KMS-11 (cell line): Measurements from ENCODE around the gene TRMT2B.

ENCODE experiments used
- H2AFZ ChIP-seq: fragments of 200-600 bp; sonication (generic); 2 replicates; pipeline ENCODE4 v1.6.1; 2016; ENCODE audit warnings: antibody characterized with exemption, mixed run types, low read depth
- H3K27ac ChIP-seq: fragments of 200-600 bp; sonication (generic); 2 replicates; pipeline ENCODE4 v1.6.1; 2016; ENCODE audit warnings: mild to moderate bottlenecking, mixed run types
- H3K27me3 ChIP-seq: fragments of 200-600 bp; sonication (generic); 2 replicates; pipeline ENCODE4 v1.6.1; 2017; ENCODE audit warnings: mild to moderate bottlenecking, low read depth, mixed run types, moderate library complexity; ENCODE audit not compliant: insufficient read depth
- H3K36me3 ChIP-seq: fragments of 200-600 bp; sonication (generic); 2 replicates; pipeline ENCODE4 v1.6.1; 2017; ENCODE audit warnings: mild to moderate bottlenecking, mixed run types; ENCODE audit not compliant: insufficient read depth
- H3K4me1 ChIP-seq: fragments of 200-600 bp; sonication (generic); 2 replicates; pipeline ENCODE4 v1.6.1; 2016; ENCODE audit warnings: mild to moderate bottlenecking, low read depth, mixed run types; ENCODE audit not compliant: poor library complexity, severe bottlenecking
- H3K4me2 ChIP-seq: fragments of 200-600 bp; sonication (generic); 2 replicates; pipeline ENCODE4 v1.7.0; 2016; ENCODE audit warnings: mild to moderate bottlenecking, mixed run types
- H3K4me3 ChIP-seq: fragments of 200-600 bp; sonication (generic); IDR thresholded peaks from 2 replicates; pipeline ENCODE4 v1.6.1; 2017; ENCODE audit warnings: low read depth, low read length, mixed read lengths; ENCODE audit not compliant: insufficient read depth
- H3K79me2 ChIP-seq: fragments of 200-600 bp; sonication (generic); 2 replicates; pipeline ENCODE4 v1.6.1; 2016; ENCODE audit warnings: low read depth, mixed run types; ENCODE audit not compliant: insufficient read depth
- H3K9ac ChIP-seq: fragments of 200-600 bp; sonication (generic); 2 replicates; pipeline ENCODE4 v1.6.1; 2016; ENCODE audit warnings: mild to moderate bottlenecking, mixed run types
- H4K20me1 ChIP-seq: fragments of 200-600 bp; sonication (generic); 2 replicates; pipeline ENCODE4 v1.6.1; 2016; ENCODE audit warnings: mild to moderate bottlenecking, mixed run types; ENCODE audit not compliant: insufficient read depth
- TF ChIP-seq, protein P1 (sequence below): fragments of 200-600 bp; sonication (generic); conservative IDR thresholded peaks from 2 replicates; pipeline ENCODE4 v1.6.1; 2017; ENCODE audit warnings: low read depth, mild to moderate bottlenecking, antibody characterized with exemption, low read length, moderate library complexity, mixed read lengths

Gene TRMT2B

DNA sequence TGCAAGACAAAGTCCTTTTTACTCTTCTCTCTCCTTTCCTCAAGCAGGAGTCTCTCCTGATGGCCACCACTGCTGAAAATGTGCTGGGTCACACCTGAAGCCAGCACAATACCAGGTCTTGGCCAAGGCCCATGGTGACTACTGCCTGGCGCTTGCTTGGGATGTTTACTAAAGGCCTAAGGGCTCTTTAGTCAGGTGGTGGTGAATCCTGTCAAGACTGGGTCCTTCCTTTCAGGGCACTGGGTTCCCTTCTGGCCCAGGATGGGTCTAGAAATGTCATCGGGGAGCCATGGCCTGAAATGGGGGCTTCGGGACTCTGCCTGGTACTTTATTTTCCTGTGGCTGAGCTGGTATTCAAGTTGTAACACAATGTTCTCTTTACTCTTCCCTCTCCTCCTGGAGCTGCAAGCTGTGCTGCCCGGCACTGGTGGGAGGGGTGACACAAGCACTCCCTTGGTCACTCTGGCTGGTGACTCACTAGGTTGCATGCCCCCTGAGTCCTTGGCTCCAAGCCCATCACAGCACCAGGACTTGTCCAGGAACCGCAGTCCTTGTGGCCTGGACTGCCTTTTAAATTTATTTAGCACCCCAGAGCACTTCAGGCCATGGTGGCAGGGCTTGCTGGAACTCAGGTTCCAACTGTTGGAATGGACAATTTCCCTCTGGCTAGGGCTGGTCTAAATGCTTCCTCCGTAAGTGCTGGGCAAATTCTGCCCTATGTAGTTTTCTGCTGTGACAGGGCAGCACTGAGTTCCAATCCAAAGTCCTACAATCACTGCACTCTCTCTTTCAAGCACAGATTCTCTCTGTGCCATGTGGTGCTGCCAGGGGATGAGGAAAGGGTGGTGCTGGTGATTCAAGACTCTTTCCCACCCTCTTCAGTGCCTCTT is 71.1 kb downstream of the TRMT2B start:
- no peak overlapping the region for H3K4me2 ChIP-seq
- no peak overlapping the region for H2AFZ ChIP-seq
- no peaks in the 10 kb centered on the region for H3K4me1 ChIP-seq
- no peak overlapping the region for H3K4me3 ChIP-seq
- H3K27me3 ChIP-seq = no peaks in the 10 kb centered on the region
- H3K36me3 ChIP-seq = no peaks in the 10 kb centered on the region
- no peak overlapping the region for H3K27ac ChIP-seq
- TF ChIP-seq, protein P1, sequence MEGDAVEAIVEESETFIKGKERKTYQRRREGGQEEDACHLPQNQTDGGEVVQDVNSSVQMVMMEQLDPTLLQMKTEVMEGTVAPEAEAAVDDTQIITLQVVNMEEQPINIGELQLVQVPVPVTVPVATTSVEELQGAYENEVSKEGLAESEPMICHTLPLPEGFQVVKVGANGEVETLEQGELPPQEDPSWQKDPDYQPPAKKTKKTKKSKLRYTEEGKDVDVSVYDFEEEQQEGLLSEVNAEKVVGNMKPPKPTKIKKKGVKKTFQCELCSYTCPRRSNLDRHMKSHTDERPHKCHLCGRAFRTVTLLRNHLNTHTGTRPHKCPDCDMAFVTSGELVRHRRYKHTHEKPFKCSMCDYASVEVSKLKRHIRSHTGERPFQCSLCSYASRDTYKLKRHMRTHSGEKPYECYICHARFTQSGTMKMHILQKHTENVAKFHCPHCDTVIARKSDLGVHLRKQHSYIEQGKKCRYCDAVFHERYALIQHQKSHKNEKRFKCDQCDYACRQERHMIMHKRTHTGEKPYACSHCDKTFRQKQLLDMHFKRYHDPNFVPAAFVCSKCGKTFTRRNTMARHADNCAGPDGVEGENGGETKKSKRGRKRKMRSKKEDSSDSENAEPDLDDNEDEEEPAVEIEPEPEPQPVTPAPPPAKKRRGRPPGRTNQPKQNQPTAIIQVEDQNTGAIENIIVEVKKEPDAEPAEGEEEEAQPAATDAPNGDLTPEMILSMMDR = no peak
- H3K9ac ChIP-seq = no peak overlapping the region
- no peaks in the 10 kb centered on the region for H3K79me2 ChIP-seq
- no peaks in the 10 kb centered on the region for H4K20me1 ChIP-seq

DNA sequence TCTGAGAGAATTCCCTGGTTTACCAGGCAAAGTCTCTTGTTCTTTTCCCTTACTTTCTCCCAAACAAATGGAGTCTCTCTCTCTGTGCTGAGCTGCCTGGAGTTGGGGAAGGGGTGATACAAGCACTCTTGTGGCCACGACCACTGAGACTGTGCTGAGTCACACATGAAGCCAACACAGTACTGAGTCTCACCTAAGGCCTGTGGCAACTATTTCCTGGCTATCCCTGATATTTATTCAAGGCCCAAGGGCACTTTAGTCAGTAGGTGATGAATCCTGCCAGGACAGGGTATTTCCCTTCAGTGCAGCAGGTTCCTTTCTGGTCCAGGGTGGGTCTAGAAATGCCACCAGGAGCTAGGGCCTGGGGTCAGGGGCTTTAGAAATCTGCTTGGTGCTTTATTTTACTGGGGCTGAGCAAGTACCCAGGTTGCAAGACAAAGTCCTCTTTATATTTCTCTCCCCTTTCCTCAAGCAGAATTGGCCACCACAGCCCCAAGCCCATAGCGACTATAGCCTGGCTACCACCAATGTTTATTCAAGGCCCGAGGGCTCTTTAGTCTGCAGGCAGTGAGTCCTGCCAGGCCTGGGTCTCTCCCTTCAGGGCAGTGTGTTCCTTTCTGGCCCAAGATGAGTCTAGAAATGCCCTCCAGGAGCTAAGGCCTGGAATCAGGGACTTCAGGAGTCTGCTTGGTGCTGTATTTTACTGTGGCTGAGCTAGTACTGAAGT is 71.9 kb downstream of the TRMT2B start:
- Histone ChIP-seq H3K79me2 (no peaks in the 10 kb centered on the region), H4K20me1 (no peaks in the 10 kb centered on the region), H3K36me3 (no peaks in the 10 kb centered on the region), H3K27ac (no peak overlapping the region), H2AFZ (no peak overlapping the region), H3K27me3 (no peaks in the 10 kb centered on the region), H3K9ac (no peak overlapping the region), H3K4me2 (no peak overlapping the region), H3K4me1 (no peaks in the 10 kb centered on the region), H3K4me3 (no peak overlapping the region)
- TF ChIP-seq, protein P1 = no peak

DNA sequence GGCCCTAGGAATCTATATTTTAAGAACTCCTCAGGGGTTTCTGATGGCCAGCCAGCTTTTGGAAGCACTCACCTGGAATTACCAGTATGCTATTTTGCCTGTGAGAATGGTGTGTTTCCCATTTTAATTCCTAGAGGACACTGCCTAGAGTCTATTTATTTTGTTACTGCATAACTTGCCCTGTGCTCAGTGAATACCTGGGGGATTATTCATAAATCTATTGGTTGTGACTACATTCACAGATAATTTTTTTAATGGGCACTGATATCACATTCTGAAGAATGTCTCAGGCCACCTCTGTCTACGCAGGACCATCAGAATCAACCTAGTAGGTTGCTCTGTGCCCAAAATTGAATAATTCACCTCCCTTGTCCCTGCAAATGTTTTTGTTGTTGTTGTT is 75.7 kb downstream of the TRMT2B start:
- Histone ChIP-seq H3K9ac (no peak overlapping the region), H3K4me3 (no peak overlapping the region), H3K36me3 (no peaks in the 10 kb centered on the region), H3K79me2 (no peaks in the 10 kb centered on the region), H4K20me1 (no peaks in the 10 kb centered on the region), H3K4me1 (no peaks in the 10 kb centered on the region), H3K27me3 (no peaks in the 10 kb centered on the region), H2AFZ (no peak overlapping the region), H3K4me2 (no peak overlapping the region), H3K27ac (no peak overlapping the region)
- TF ChIP-seq, protein P1 = no peak

DNA sequence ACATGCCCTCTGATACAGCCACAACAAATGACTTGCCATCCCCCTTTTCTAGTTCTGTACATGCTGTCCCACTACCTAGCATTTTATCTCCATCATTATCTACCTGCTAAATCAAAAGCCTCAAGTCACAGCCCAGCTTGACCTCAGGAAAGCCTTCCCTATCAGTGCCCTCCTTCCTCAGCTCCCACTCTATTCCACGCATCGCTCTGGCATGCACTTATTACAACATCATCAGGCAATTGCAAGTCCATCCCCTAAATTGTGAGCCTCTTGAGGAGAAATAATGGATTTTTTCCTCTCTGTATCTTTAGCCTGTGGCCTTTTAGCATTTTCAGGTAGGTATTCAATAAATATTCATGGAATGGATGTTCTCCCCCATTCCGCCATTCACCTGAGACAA is 76.7 kb downstream of the TRMT2B start:
- TF ChIP-seq, protein P1 = no peak
- no peaks in the 10 kb centered on the region for H3K4me1 ChIP-seq
- no peak overlapping the region for H3K4me2 ChIP-seq
- H3K27me3 ChIP-seq = no peaks in the 10 kb centered on the region
- no peaks in the 10 kb centered on the region for H3K36me3 ChIP-seq
- H3K79me2 ChIP-seq = no peaks in the 10 kb centered on the region
- H3K4me3 ChIP-seq = no peak overlapping the region
- no peak overlapping the region for H2AFZ ChIP-seq
- no peak overlapping the region for H3K9ac ChIP-seq
- no peak overlapping the region for H3K27ac ChIP-seq
- no peaks in the 10 kb centered on the region for H4K20me1 ChIP-seq
